ENCODE data around the gene AGAP6. TPM values are rescaled to one million over a fixed set of nuclear protein-coding genes. Genes with fewer than 3 reads are reported as not detected.

Gene AGAP6
- 2.4 and 3.9 TPM in 2 replicates for total RNA-seq

DNA sequence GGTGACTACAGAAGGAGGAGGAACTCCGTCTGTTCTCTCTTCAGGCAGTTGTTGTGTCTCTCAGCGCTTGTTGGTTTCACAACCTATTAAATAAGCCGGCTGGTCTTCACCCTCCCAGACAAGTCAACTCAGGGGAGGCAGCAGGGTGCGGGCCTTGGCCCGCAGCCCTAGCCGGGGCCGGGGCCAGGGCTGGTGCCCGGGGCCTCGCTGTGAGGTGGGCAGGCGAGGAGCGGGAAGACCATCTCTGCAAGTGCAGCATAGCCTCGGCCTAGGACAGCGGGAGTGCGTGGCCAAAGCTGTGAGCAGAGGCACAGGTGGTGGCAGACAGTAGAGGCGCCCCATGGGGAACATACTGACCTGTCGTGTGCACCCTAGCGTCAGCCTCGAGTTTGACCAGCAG, at the start of gene AGAP6:
TSS of gene AGAP6 (plus strand) at position 31 of the 400 bp plus-strand sequence. CDS start at position 341, 310 bp downstream.

GRCh38 chr10:49941447-49942338, 46.5 kb upstream of the AGAP6 start, which contains the start of the genes PARG and TIMM23B:
Gene PARG (minus strand): TSS chr10:49942027. CDS start chr10:49941725, 302 bp downstream.
Gene TIMM23B (plus strand): TSS chr10:49942053. CDS start chr10:49942195, 142 bp downstream.

Other genes starting within 250 kb of the AGAP6 start
- gene OGDHL, start 226.1 kb upstream of the AGAP6 start, total RNA-seq, result 0.25 TPM in 1 of 2 replicates, not detected in the other
- 11.0 and 12.0 TPM in 2 replicates for gene PARG, start 46.4 kb upstream of the AGAP6 start, total RNA-seq
- 10.9 and 12.8 TPM in 2 replicates for gene TIMM23B, start 46.4 kb upstream of the AGAP6 start, total RNA-seq
- 31.9 and 33.1 TPM in 2 replicates for gene WASHC2A, start 79.5 kb downstream of the AGAP6 start, total RNA-seq